Mucosa of descending colon (tissue), 3 donors: ENCODE results near the gene C1QL2. TPM values are rescaled to one million over a fixed set of nuclear protein-coding genes. Genes with fewer than 3 reads are reported as not detected.

Source experiments
- ATAC-seq: fragments of 200-7000 bp; cut with Tn5 transposase; one replicate; pipeline ENCODE4 v1.9.1; 2020; ENCODE audit warnings: mild to moderate bottlenecking, moderate library complexity
- DNase-seq, 3 donors: peaks; one replicate each; pipeline ENCODE4 v3.0.0-alpha.2; 2020
- H3K36me3 ChIP-seq: fragments of 200-600 bp; one replicate; pipeline ENCODE4 v1.8.0; 2021; ENCODE audit warnings: low read depth, mild to moderate bottlenecking
- H3K4me1 ChIP-seq: fragments of 200-600 bp; one replicate; pipeline ENCODE4 v1.8.0; 2021; ENCODE audit warnings: low read depth, mild to moderate bottlenecking
- H3K4me3 ChIP-seq: fragments of 200-600 bp; one replicate; pipeline ENCODE4 v1.8.0; 2021; ENCODE audit warnings: mild to moderate bottlenecking
- H3K9me3 ChIP-seq: fragments of 200-600 bp; one replicate; pipeline ENCODE4 v1.8.0; 2021; ENCODE audit warnings: mild to moderate bottlenecking
- CTCF ChIP-seq: fragments of 200-600 bp; IDR thresholded peaks from one replicate; pipeline ENCODE4 v1.8.0; 2022; ENCODE audit warnings: antibody characterized with exemption, mild to moderate bottlenecking
- intact Hi-C, 2 donors: fragments of 100-400 bp; cut with DNase I in 1 of 2; cut with micrococcal nuclease in 1 of 2; formaldehyde crosslinking; loops; one replicate each; pipeline versions ENCODE4 v1.11.0 to v1.11.1; 2022; cut with DNase I, micrococcal nuclease
- total RNA-seq, 3 donors: library from RNA; stranded (reverse); fragmentation: NEBNext Ultra II Directional in 2 of 3; extraction: Animal tissue kit (Norgen Biotek cat#: 25700) in 2 of 3; gene quantifications; one replicate each; pipeline versions ENCODE4 v1.2.1 to v1.2.4, GENCODE V29; 2021 to 2023
- donor health status: DM: no; HTN: no; CAD: no; lungs with moderate emphysema.
- donor health status: DM: no; HTN: no; CAD: no.
- donor health status: DM: no; HTN: yes; CAD: no.

Gene C1QL2
- total RNA-seq, 3 donors from 2014 or later, result not detected

DNA sequence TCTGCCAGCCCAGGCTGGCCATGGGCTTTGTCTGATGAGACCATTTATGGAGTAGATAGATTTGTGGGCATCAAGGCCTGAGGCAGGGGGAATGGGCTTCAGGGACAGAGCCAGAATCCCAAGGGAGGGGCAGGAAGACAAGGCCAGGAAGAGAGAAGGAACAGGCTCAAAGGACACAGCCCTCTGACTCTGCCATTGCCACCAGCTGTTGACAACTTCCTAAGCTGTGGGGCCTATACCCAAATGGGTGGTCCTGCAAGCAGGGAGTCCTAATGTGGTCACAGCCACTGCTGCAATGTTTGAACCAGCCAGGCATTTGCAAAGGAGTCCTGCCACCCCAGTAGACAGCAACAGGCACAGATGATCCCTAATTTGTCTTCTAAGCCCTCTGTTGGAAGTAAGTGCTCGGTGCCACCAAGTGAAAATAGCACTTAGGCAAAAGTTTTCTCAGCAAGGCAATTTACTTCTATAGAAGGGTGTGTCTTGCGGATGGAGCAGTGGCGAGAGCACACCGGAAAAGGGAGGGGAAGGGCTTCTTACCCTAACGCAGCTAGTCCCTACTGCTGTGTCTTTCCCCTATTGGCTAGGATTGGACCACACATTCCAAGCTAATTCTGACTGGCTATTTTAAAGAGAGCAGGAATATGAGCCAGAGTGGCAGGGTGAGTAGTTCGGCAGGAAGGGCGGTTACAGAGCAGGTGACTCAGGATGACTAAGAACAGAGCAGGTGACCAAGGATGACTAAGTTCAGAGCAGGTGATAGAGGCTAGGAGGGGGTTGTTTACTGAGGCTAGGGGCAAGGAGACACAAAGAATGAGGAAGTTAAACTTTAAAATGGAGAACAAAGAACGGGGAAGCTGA, 47.2 kb downstream of the C1QL2 start:
- no peak for ATAC-seq
- Histone ChIP-seq H3K9me3 (peaks cover 2% of the 10 kb centered on the region), H3K36me3 (no peaks in the 10 kb centered on the region), H3K4me1 (no peaks in the 10 kb centered on the region), H3K4me3 (no peak overlapping the region)
- no peak for TF ChIP-seq CTCF
- intact Hi-C loops, result no loop called here
- no peak for DNase-seq

GRCh38 chr2:119109866-119110265, 48.7 kb downstream of the C1QL2 start:
- intact Hi-C loops, result no loop called here
- Histone ChIP-seq H3K36me3 (no peaks in the 10 kb centered on the region), H3K4me3 (no peak overlapping the region), H3K4me1 (no peaks in the 10 kb centered on the region), H3K9me3 (peaks cover 2% of the 10 kb centered on the region)
- DNase-seq, result no peak
- no peak for ATAC-seq
- TF ChIP-seq CTCF, result no peak

- DNase-seq (no peak), ATAC-seq (no peak)
- no peak for TF ChIP-seq CTCF
- Histone ChIP-seq H3K9me3 (peaks cover 2% of the 10 kb centered on the region), H3K4me3 (no peak overlapping the region), H3K4me1 (no peaks in the 10 kb centered on the region), H3K36me3 (no peaks in the 10 kb centered on the region)
- intact Hi-C loops, result no loop called here
These were observed 50.4 kb downstream of the C1QL2 start for GRCh38 chr2:119108186-119108585.

DNA sequence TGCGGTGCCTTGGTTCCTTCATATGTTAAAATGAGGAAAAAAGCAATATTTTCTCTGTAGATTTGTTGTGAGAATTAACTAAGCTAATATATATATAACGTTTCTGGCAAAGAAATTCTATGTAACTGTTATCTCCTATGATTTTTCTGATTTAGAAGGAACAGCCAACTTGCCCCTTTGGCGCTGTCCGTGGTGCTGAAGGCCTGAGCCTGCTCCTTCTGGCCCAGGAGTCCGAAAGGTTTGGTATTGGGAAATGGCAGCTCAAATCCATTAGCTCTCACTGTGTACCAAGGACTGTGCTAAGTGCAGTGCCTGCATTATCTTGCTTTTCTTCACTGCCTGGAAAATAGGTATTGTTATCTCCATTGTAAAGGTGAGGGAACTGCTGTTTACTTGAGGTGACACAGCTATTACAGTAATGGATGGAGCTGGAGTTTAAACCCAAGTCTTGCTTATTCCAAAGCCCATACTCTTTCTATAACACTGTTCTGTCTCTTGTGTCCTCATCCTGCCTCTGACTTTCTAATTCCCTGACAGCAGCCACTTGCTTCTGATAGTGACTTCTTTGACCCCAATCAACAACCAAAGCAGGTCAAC, 52.2 kb downstream of the C1QL2 start:
- no peaks in the 10 kb centered on the region for H3K4me1 ChIP-seq
- DNase-seq, result peak in 2 of 3 donors; percentile 63 to 66
- H3K4me3 ChIP-seq, result no peak overlapping the region
- peaks cover 2% of the 10 kb centered on the region for H3K9me3 ChIP-seq
- intact Hi-C loops, result no loop called here
- ATAC-seq, result no peak
- no peak for TF ChIP-seq CTCF
- H3K36me3 ChIP-seq, result no peaks in the 10 kb centered on the region

Other genes starting within 250 kb of the C1QL2 start
- gene MARCO, start 216.6 kb downstream of the C1QL2 start, total RNA-seq, result 10 to 100 TPM in 2 of 3 donors, under 1 TPM in 1; 0.69 to 13.3 (median 10.4) TPM
- gene STEAP3, start 65.1 kb upstream of the C1QL2 start, total RNA-seq, result 10 to 100 TPM; 13.9 to 28.9 (median 15.3) TPM
- 10 to 100 TPM in 1 of 3 donors, 1 to 10 TPM in 2; 5.4 to 11.2 (median 5.5) TPM for gene C2orf76, start 208.1 kb upstream of the C1QL2 start, total RNA-seq
- gene DBI, start 208.2 kb upstream of the C1QL2 start, total RNA-seq, result 100 to 1,000 TPM; 109 to 235 (median 221) TPM